NCI-H345 (cell line): ENCODE results near the gene SPAAR.
"Not testable (repeated sequence)": the region's sequence is repeated elsewhere in the genome, so short reads cannot be mapped to it uniquely, and the experiment has no call there.

Experiments used
- DNase-seq: peaks from one replicate; lab custom pipeline; 2025; lab: John Stamatoyannopoulos, UW

The SPAAR gene

GRCh38 chr9:35904338-35904737 is 5.0 kb upstream of the SPAAR start:
- no peak for DNase-seq

GRCh38 chr9:35905051-35905781 is 4.1 kb upstream of the SPAAR start:
- no peak for DNase-seq

- DNase-seq, result peak; percentile 72
These were observed 3.2 kb upstream of the SPAAR start, which contains the start of gene HRCT1 for GRCh38 chr9:35905912-35906679. Gene HRCT1, plus strand, starts transcription at chr9:35906202. Its CDS starts 86 bp downstream, at chr9:35906288.

GRCh38 chr9:35906923-35907699 is 2.2 kb upstream of the SPAAR start:
- no peak for DNase-seq

- peak; percentile 80 for DNase-seq
These were observed 1.4 kb upstream of the SPAAR start for GRCh38 chr9:35907711-35908503.

- DNase-seq, result no peak
These were observed 675 bp upstream of the SPAAR start for GRCh38 chr9:35908504-35909125.

GRCh38 chr9:35909687-35910612 is 660 bp downstream of the SPAAR start:
- no peak for DNase-seq

- peak; percentile 8 for DNase-seq
These were observed 1.5 kb downstream of the SPAAR start for GRCh38 chr9:35910613-35911359.

GRCh38 chr9:35911690-35912089 is 2.4 kb downstream of the SPAAR start:
- no peak for DNase-seq

- DNase-seq, result no peak
These were observed 3.6 kb downstream of the SPAAR start for GRCh38 chr9:35912791-35913400.

GRCh38 chr9:35913429-35913828 is 4.1 kb downstream of the SPAAR start:
- DNase-seq, result not testable (repeated sequence)

GRCh38 chr9:35914301-35914807 is 5.1 kb downstream of the SPAAR start:
- no peak for DNase-seq

GRCh38 chr9:35915681-35916294 is 6.5 kb downstream of the SPAAR start:
- DNase-seq, result no peak

GRCh38 chr9:35917261-35917660 is 8.0 kb downstream of the SPAAR start:
- DNase-seq, result no peak

- no peak for DNase-seq
These were observed 9.5 kb downstream of the SPAAR start for GRCh38 chr9:35918780-35919179.

GRCh38 chr9:35919212-35920008 is 10.1 kb downstream of the SPAAR start:
- DNase-seq, result no peak

GRCh38 chr9:35920051-35920620 is 10.8 kb downstream of the SPAAR start:
- no peak for DNase-seq
